HCT116 (cell line): ENCODE data around the gene SLC22A15. TPM values are rescaled to one million over a fixed set of nuclear protein-coding genes. Genes with fewer than 3 reads are reported as not detected.

Source experiments
- ATAC-seq: fragments of 200-7000 bp; cut with Tn5 transposase; 2 replicates; pipeline ENCODE4 v1.9.1; 2020; ENCODE audit warnings: mild to moderate bottlenecking, moderate library complexity
- BruUV-seq: library from RNA; stranded (reverse); fragments of 400-500 nt; replicated peaks from 2 replicates; lab custom pipeline; 2021; lab: Mats Ljungman, UMichigan
- CTCF ChIA-PET: fragments of 300-600 bp; sonication (Branson Sonifier 250); formaldehyde crosslinking; loops from one replicate; lab custom pipeline; 2021; ENCODE audit warnings: antibody characterized with exemption; lab: Charles Lee
- POLR2A ChIA-PET: fragments of 300-600, 350-600 bp; sonication (Branson Sonifier 250); formaldehyde crosslinking; loops from one replicate; lab custom pipeline; 2021; ENCODE audit warnings: antibody characterized with exemption; lab: Charles Lee
- RAD21 ChIA-PET, 2 experiments: fragments of 300-600 bp; sonication (Branson Sonifier 250); formaldehyde crosslinking; loops; one replicate each; lab custom pipeline; 2023; ENCODE audit warnings: low total read pairs in 2 of 2; ENCODE audit not compliant: uncharacterized antibody in 2 of 2, unreplicated experiment in 2 of 2, low non-redundant PET in 1 of 2; lab: Charles Lee
- DNase-seq: peaks from one replicate; pipeline ENCODE4 v3.0.0-alpha.2; 2010; ENCODE audit warnings: low read depth, low spot score
- H2AFZ ChIP-seq: fragments of 200-600 bp; shearing (Covaris generic), sonication (generic); 2 replicates; pipeline ENCODE4 v1.6.1; 2017; ENCODE audit warnings: low read depth, mixed run types, mixed read lengths, antibody characterized with exemption, low read length; ENCODE audit not compliant: poor library complexity, severe bottlenecking
- H3K27ac ChIP-seq: 2 replicates; pipeline ENCODE4 v1.5.1; 2012; ENCODE audit warnings: low read depth, low read length
- H3K27me3 ChIP-seq: fragments of 200-600 bp; sonication (generic); 2 replicates; pipeline ENCODE4 v1.6.1; 2016; ENCODE audit warnings: mixed run types, low read length, mixed read lengths; ENCODE audit not compliant: insufficient read depth
- H3K36me3 ChIP-seq, 2 experiments: fragments of 200-500 bp in 1 of 2; fragments of 200-600 bp in 1 of 2; sonication (Bioruptor generic) in 1 of 2; sonication (generic) in 1 of 2; 2 replicates each; pipeline versions ENCODE4 v1.5.1 to v1.6.1; 2014 to 2016; ENCODE audit warnings: low read length in 2 of 2, inconsistent platforms in 1 of 2, mixed read lengths in 1 of 2, mixed run types in 1 of 2; ENCODE audit not compliant: insufficient read depth in 2 of 2, control insufficient read depth in 1 of 2
- H3K4me1 ChIP-seq, 2 experiments: fragments of 200-600 bp in 1 of 2; sonication (generic) in 1 of 2; 2 replicates each; pipeline versions ENCODE4 v1.5.1 to v1.6.1; 2012 to 2017; ENCODE audit warnings: low read length in 2 of 2, inconsistent platforms in 1 of 2, mild to moderate bottlenecking in 1 of 2, mixed read lengths in 1 of 2, mixed run types in 1 of 2, moderate library complexity in 1 of 2; ENCODE audit not compliant: insufficient read depth in 2 of 2, control insufficient read depth in 1 of 2
- H3K4me2 ChIP-seq: fragments of 200-600 bp; sonication (generic); 2 replicates; pipeline ENCODE4 v1.6.1; 2017; ENCODE audit warnings: mixed run types, low read length, mixed read lengths
- H3K4me3 ChIP-seq, 2 experiments: fragments of 200-600 bp in 1 of 2; sonication (generic) in 1 of 2; replicated peaks in 1 of 2; 2 replicates each; pipeline ENCODE4 v1.5.1; 2011 to 2016; ENCODE audit warnings: low read length in 2 of 2, control low read depth in 1 of 2, low read depth in 1 of 2, mild to moderate bottlenecking in 1 of 2, mixed read lengths in 1 of 2, mixed run types in 1 of 2
- H3K79me2 ChIP-seq: fragments of 200-600 bp; sonication (generic); 2 replicates; pipeline ENCODE4 v1.6.1; 2017; ENCODE audit warnings: mild to moderate bottlenecking, mixed run types, low read length, moderate library complexity, mixed read lengths; ENCODE audit not compliant: insufficient read depth
- H3K9ac ChIP-seq: fragments of 200-600 bp; sonication (generic); 2 replicates; pipeline ENCODE4 v1.6.1; 2016; ENCODE audit warnings: low read length, mixed read lengths
- H3K9me2 ChIP-seq: fragments of 200-600 bp; sonication (generic), shearing (Covaris generic); 2 replicates; pipeline ENCODE4 v1.6.1; 2017; ENCODE audit warnings: mixed run types, mild to moderate bottlenecking, moderate library complexity; ENCODE audit not compliant: insufficient read depth
- H3K9me3 ChIP-seq, 2 experiments: fragments of 200-500 bp in 1 of 2; fragments of 200-600 bp in 1 of 2; sonication (Bioruptor generic) in 1 of 2; sonication (generic) in 1 of 2; 2 replicates each; pipeline ENCODE4 v1.6.1; 2014 to 2017; ENCODE audit warnings: low read length in 2 of 2, mixed read lengths in 2 of 2, inconsistent platforms in 1 of 2, low read depth in 1 of 2, mild to moderate bottlenecking in 1 of 2, mixed run types in 1 of 2, moderate library complexity in 1 of 2; ENCODE audit not compliant: control insufficient read depth in 1 of 2, insufficient read depth in 1 of 2
- H4K20me1 ChIP-seq: fragments of 200-600 bp; sonication (generic), shearing (Covaris generic); 2 replicates; pipeline ENCODE4 v1.6.1; 2017; ENCODE audit warnings: mixed run types, mild to moderate bottlenecking, moderate library complexity; ENCODE audit not compliant: insufficient read depth
- CTCF ChIP-seq, 3 experiments: fragments of 200-600 bp in 1 of 3; sonication (generic) in 1 of 3; IDR thresholded peaks in 2 of 3; conservative IDR thresholded peaks in 1 of 3; 2 replicates each; pipeline ENCODE4 v1.5.1; 2012 to 2017; ENCODE audit warnings: low read depth in 2 of 3, low read length in 2 of 3, antibody characterized with exemption in 1 of 3, borderline replicate concordance in 1 of 3, control low read depth in 1 of 3, mild to moderate bottlenecking in 1 of 3, mixed read lengths in 1 of 3, mixed run types in 1 of 3, moderate library complexity in 1 of 3; ENCODE audit not compliant: insufficient read depth in 1 of 3
- FOSL1 ChIP-seq: IDR thresholded peaks from 2 replicates; pipeline ENCODE4 v1.6.1; 2012; ENCODE audit warnings: low read depth
- RAD21 ChIP-seq: IDR thresholded peaks from 2 replicates; pipeline ENCODE4 v1.6.1; 2012; ENCODE audit warnings: low read depth, mild to moderate bottlenecking
- SIN3A ChIP-seq: IDR thresholded peaks from 2 replicates; pipeline ENCODE4 v1.6.1; 2012; ENCODE audit warnings: low read depth
- intact Hi-C: fragments of 100-400 bp; cut with micrococcal nuclease; formaldehyde crosslinking; loops from 2 replicates; pipeline ENCODE4 v1.10.0; 2022
- total RNA-seq: library from RNA; stranded (reverse); gene quantifications from one replicate; pipeline ENCODE4 v1.2.1, GENCODE V29; 2021; ENCODE audit not compliant: unreplicated experiment
- TF ChIP-seq, protein P1 (sequence below): IDR thresholded peaks from 2 replicates; pipeline ENCODE4 v1.6.1; 2012

The SLC22A15 gene
- total RNA-seq, 1 experiment from 2014 or later: 3.1 TPM

DNA sequence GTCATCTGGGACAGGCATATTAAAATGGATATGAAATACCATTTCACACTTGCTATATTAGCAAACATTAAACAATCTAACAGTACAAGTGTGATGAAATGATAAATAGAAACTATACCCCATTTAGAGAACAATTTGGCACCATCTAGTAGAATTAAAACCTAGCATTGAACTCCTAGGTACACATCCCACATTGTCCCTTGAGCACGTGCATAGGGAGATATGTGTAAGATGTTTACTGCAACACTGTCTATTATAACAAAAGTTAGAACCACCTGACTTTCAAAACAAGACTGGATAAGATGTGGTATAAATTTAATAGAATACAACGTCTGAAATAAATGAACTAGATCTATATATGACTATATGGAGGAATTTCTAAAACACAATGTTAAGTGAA, 3.8 kb downstream of the SLC22A15 start:
- BruUV-seq: no TSS peak
- DNase-seq (no peak), ATAC-seq (no peak)
- H3K36me3 ChIP-seq: no peaks in the 10 kb centered on the region
- RAD21 ChIA-PET: no interaction called here
- no peaks in the 10 kb centered on the region for H3K27me3 ChIP-seq
- H3K79me2 ChIP-seq: peaks cover 16% of the 10 kb centered on the region
- H3K4me2 ChIP-seq: no peak overlapping the region
- no peak overlapping the region for H3K27ac ChIP-seq
- no peaks in the 10 kb centered on the region for H4K20me1 ChIP-seq
- no peak overlapping the region for H3K9ac ChIP-seq
- intact Hi-C loops: loop anchor here (5.0 kb wide), 3 partner anchors 263 to 433 kb away; no protein-coding TSS in a partner anchor
- H3K9me3 ChIP-seq: no peaks in the 10 kb centered on the region
- POLR2A ChIA-PET: no interaction called here
- no peaks in the 10 kb centered on the region for H3K9me2 ChIP-seq
- TF ChIP-seq SIN3A (no peak), RAD21 (no peak)
- TF ChIP-seq, protein P1, sequence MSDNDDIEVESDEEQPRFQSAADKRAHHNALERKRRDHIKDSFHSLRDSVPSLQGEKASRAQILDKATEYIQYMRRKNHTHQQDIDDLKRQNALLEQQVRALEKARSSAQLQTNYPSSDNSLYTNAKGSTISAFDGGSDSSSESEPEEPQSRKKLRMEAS: no peak
- H3K4me1 ChIP-seq: peaks cover 8 to 25% of the 10 kb centered on the region in 2 experiments; a peak in 3 of 4 replicates
- CTCF ChIA-PET: interaction anchor here (2.6 kb wide), 1 partner anchor 11 kb away, joined by 26 read pairs; no protein-coding TSS in a partner anchor
- H3K4me3 ChIP-seq: no peak overlapping the region
- H2AFZ ChIP-seq: no peak overlapping the region

GRCh38 chr1:115980998-115981993, 5.0 kb downstream of the SLC22A15 start:
- no peaks in the 10 kb centered on the region for H3K27me3 ChIP-seq
- TF ChIP-seq FOSL1: no peak
- peak; percentile 88 for TF ChIP-seq RAD21
- TF ChIP-seq CTCF (IDR thresholded peaks at IDR 0.05 in 2 of 3, conservative IDR thresholded peaks at IDR 0.05 in 1 of 3; ENCODE audit: borderline replicate concordance in 1 of 3, insufficient read depth in 1 of 3, low read depth in 2 of 3, low read length in 2 of 3): peak; percentile 74 to 92 (median 76); a peak in 5 of 6 replicates
- TF ChIP-seq, all 23 proteins: peak for 2
- ChIA-PET CTCF (interaction anchor here (0.6 to 2.6 kb wide), 25 partner anchors 8 to 518 kb away, joined by 3 to 30 read pairs (median 4); no protein-coding TSS in a partner anchor), RAD21 (interaction anchor here (0.6 to 1.5 kb wide), 6 partner anchors 39 to 373 kb away, joined by 3 to 7 read pairs (median 4); no protein-coding TSS in a partner anchor), POLR2A (no interaction called here)
- Histone ChIP-seq H3K4me3 (no peak overlapping the region), H3K9me2 (no peaks in the 10 kb centered on the region), H3K79me2 (peaks cover 16% of the 10 kb centered on the region), H3K4me2 (no peak overlapping the region; the same call in 1 of the 2 replicates), H2AFZ (no peak overlapping the region), H3K36me3 (no peaks in the 10 kb centered on the region), H3K9ac (no peak overlapping the region), H3K4me1 (peaks cover 8 to 18% of the 10 kb centered on the region in 2 experiments; a peak in 3 of 4 replicates), H3K9me3 (no peaks in the 10 kb centered on the region), H3K27ac (no peak overlapping the region), H4K20me1 (no peaks in the 10 kb centered on the region)
- peak; percentile 42 for DNase-seq
- ATAC-seq: peak; percentile 68
- BruUV-seq: no TSS peak
- intact Hi-C loops: loop anchor here (1.0 to 5.0 kb wide), 5 partner anchors 174 to 434 kb away; no protein-coding TSS in a partner anchor
